ENCODE data around the gene CNMD. TPM values are rescaled to one million over a fixed set of nuclear protein-coding genes. Genes with fewer than 3 reads are reported as not detected.

The CNMD gene
- total and polyA plus RNA-seq, 2 of the 4 experiments (the other 2 are of a cell fraction) = not detected

DNA sequence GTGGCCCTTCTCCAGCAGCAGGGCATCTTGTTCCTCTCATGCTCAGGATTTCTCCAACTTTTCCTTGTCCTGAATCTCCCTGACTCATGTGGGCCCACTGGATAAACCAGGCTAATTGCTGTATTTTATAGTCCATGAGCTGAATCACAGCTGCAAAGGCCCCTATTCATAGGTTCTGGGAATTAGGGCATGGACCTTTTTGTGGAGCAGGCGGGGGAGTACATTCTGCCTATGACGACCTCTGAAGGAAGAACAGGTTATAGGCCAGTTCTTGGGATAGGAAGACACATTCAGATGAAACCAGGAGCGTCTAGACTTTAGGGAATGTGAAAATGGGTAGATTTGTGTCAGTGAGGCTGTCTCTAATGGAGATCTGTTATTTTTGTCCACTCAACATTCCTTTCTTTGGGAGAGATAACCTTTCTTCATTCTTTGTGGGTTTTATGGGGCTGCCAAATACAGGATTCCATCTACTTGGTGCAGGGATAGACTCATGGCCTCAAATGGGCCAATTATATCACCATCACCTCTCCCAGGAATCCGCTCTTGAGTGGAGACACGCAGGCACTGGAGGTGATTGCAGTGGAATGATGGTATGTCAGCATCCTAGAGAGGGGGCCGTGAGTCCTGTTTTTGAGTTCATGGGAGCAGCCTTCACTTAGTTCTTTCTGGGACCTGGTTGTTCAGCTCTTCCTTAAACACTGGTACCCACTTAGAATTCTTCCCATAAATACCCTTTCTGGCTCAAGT, 45.1 kb upstream of the CNMD start:
- H3K9me1 ChIP-seq (ENCODE audit: insufficient read depth, low read length) = no peaks in the 10 kb centered on the region
- ATAC-seq (ENCODE audit: low read depth) (no peak), DNase-seq (no peak)
- ChIA-PET CTCF (no interaction called here), POLR2A (ENCODE audit: unreplicated experiment) (no interaction called here)
- BruUV-seq (replicated peaks) = no TSS peak
- H3K36me3 ChIP-seq (ENCODE audit: control insufficient read depth, insufficient read depth, low read length) = no peaks in the 10 kb centered on the region
- H3K18ac ChIP-seq (ENCODE audit: low read depth, low read length) = no peak overlapping the region
- H4K5ac ChIP-seq (ENCODE audit: low read depth, low read length) = no peak overlapping the region
- no peak overlapping the region for H2BK120ac ChIP-seq (ENCODE audit: low read depth, low read length)
- no peak overlapping the region for H2AFZ ChIP-seq (replicated peaks; ENCODE audit: low read length, poor library complexity)
- dilution Hi-C loops (cut with HindIII; ENCODE audit: low sequenced_read_pairs, unreplicated experiment) (no loop called here), in situ Hi-C loops (cut with MboI; ENCODE audit: low sequenced_read_pairs) (no loop called here), intact Hi-C loops (cut with micrococcal nuclease) (no loop called here)
- H3K4me3 ChIP-seq (ENCODE audit: insufficient read depth, low read depth, low read length) = no peak overlapping the region
- no peak overlapping the region for H2BK15ac ChIP-seq (ENCODE audit: low read depth, low read length)
- no peak overlapping the region for H2BK20ac ChIP-seq (ENCODE audit: low read depth, low read length)
- no peaks in the 10 kb centered on the region for H3K4me1 ChIP-seq (ENCODE audit: control insufficient read depth, insufficient read depth, low read length)
- H2BK5ac ChIP-seq (ENCODE audit: low read depth, low read length, poor library complexity, severe bottlenecking) = no peak overlapping the region
- no peak overlapping the region for H2AK9ac ChIP-seq (replicated peaks; ENCODE audit: low read depth, low read length, poor library complexity)
- H3K9ac ChIP-seq (ENCODE audit: low read depth, low read length) = no peak overlapping the region
- no peaks in the 10 kb centered on the region for H3K79me1 ChIP-seq (ENCODE audit: low read depth in 1 of 2, low read length in 2 of 2)
- no peak overlapping the region for H4K8ac ChIP-seq (ENCODE audit: low read depth in 2 of 2, low read length in 2 of 2)
- no peak overlapping the region for H3K23ac ChIP-seq (ENCODE audit: low read depth, low read length)
- H3K56ac ChIP-seq (ENCODE audit: extremely low read depth, insufficient read depth, low read length) = no peak overlapping the region
- no peak overlapping the region for H3K4ac ChIP-seq (ENCODE audit: low read depth, low read length)
- WGBS, 2 experiments (ENCODE audit: extremely low coverage in 2 of 2, insufficient read length in 1 of 2) = 30% methylated on average over 2 of the region's 6 CpGs; no CpG with 5 or more reads in 1 of the 2 experiments
- no peaks in the 10 kb centered on the region for H3K27me3 ChIP-seq (ENCODE audit: control insufficient read depth, insufficient read depth, low read length)
- H3K27ac ChIP-seq (ENCODE audit: insufficient read depth, low read length) = no peak overlapping the region
- H4K91ac ChIP-seq (ENCODE audit: insufficient read depth, low read depth, low read length) = no peak overlapping the region
- H3K14ac ChIP-seq (replicated peaks; ENCODE audit: low read depth, low read length) = no peak overlapping the region
- H3K4me2 ChIP-seq (ENCODE audit: low read depth, low read length) = no peak overlapping the region
- no peaks in the 10 kb centered on the region for H4K20me1 ChIP-seq (ENCODE audit: insufficient read depth, low read length)
- no peaks in the 10 kb centered on the region for H3K9me3 ChIP-seq (ENCODE audit: control insufficient read depth, insufficient read depth, low read length)
- no peak overlapping the region for H2AK5ac ChIP-seq (ENCODE audit: low read depth, low read length)
- TF ChIP-seq POLR2A (IDR thresholded peaks at IDR 0.05; ENCODE audit: low read depth, low read length) = no peak
- no peak for TF ChIP-seq CHD1 (IDR thresholded peaks at IDR 0.05; ENCODE audit: low read depth, low read length)
- TF ChIP-seq CEBPB (IDR thresholded peaks at IDR 0.05; ENCODE audit: low read depth, low read length) = no peak
- no peak for TF ChIP-seq MAFK (IDR thresholded peaks at IDR 0.05; ENCODE audit: low read depth, low read length)
- no peak for TF ChIP-seq FOS (IDR thresholded peaks at IDR 0.05; ENCODE audit: low read depth, low read length)
- no peak for TF ChIP-seq NFE2L2 (IDR thresholded peaks at IDR 0.05; ENCODE audit: low read depth, low read length)
- TF ChIP-seq BHLHE40 (IDR thresholded peaks at IDR 0.05; ENCODE audit: low read depth, low read length) = no peak
- TF ChIP-seq, protein P1, sequence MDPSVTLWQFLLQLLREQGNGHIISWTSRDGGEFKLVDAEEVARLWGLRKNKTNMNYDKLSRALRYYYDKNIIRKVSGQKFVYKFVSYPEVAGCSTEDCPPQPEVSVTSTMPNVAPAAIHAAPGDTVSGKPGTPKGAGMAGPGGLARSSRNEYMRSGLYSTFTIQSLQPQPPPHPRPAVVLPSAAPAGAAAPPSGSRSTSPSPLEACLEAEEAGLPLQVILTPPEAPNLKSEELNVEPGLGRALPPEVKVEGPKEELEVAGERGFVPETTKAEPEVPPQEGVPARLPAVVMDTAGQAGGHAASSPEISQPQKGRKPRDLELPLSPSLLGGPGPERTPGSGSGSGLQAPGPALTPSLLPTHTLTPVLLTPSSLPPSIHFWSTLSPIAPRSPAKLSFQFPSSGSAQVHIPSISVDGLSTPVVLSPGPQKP (IDR thresholded peaks at IDR 0.05; ENCODE audit: borderline replicate concordance, low read depth, low read length) = no peak
- TF ChIP-seq MAZ (IDR thresholded peaks at IDR 0.05; ENCODE audit: borderline replicate concordance, low read depth, low read length) = no peak
- TF ChIP-seq, protein P2, sequence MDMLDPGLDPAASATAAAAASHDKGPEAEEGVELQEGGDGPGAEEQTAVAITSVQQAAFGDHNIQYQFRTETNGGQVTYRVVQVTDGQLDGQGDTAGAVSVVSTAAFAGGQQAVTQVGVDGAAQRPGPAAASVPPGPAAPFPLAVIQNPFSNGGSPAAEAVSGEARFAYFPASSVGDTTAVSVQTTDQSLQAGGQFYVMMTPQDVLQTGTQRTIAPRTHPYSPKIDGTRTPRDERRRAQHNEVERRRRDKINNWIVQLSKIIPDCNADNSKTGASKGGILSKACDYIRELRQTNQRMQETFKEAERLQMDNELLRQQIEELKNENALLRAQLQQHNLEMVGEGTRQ (IDR thresholded peaks at IDR 0.05; ENCODE audit: low read depth, low read length) = no peak
- TF ChIP-seq, protein P3, sequence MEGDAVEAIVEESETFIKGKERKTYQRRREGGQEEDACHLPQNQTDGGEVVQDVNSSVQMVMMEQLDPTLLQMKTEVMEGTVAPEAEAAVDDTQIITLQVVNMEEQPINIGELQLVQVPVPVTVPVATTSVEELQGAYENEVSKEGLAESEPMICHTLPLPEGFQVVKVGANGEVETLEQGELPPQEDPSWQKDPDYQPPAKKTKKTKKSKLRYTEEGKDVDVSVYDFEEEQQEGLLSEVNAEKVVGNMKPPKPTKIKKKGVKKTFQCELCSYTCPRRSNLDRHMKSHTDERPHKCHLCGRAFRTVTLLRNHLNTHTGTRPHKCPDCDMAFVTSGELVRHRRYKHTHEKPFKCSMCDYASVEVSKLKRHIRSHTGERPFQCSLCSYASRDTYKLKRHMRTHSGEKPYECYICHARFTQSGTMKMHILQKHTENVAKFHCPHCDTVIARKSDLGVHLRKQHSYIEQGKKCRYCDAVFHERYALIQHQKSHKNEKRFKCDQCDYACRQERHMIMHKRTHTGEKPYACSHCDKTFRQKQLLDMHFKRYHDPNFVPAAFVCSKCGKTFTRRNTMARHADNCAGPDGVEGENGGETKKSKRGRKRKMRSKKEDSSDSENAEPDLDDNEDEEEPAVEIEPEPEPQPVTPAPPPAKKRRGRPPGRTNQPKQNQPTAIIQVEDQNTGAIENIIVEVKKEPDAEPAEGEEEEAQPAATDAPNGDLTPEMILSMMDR (conservative IDR thresholded peaks at IDR 0.05; ENCODE audit: low read depth, low read length) = no peak
- TF ChIP-seq RAD21 (IDR thresholded peaks at IDR 0.05; ENCODE audit: low read length) = no peak
- TF ChIP-seq MXI1 (IDR thresholded peaks at IDR 0.05; ENCODE audit: borderline replicate concordance, low read depth, low read length) = no peak
- no peak for TF ChIP-seq RFX5 (IDR thresholded peaks at IDR 0.05; ENCODE audit: low read depth, low read length)
- TF ChIP-seq SMC3 (IDR thresholded peaks at IDR 0.05; ENCODE audit: low read depth, low read length) = no peak
- no peak for TF ChIP-seq RCOR1 (IDR thresholded peaks at IDR 0.05; ENCODE audit: insufficient replicate concordance, low read length)
